HEK293 (cell line): ENCODE results near the gene RBM45.

Experiments used
- BCL11A ChIP-seq: fragments of 450-650 bp; formaldehyde crosslinking; IDR thresholded peaks from 2 replicates; pipeline ENCODE4 v1.5.1; 2016; ENCODE audit warnings: low read depth, missing biosample characterization, missing genetic modification characterization
- BCL11B ChIP-seq: fragments of 450-650 bp; formaldehyde crosslinking; IDR thresholded peaks from 2 replicates; pipeline ENCODE4 v1.5.1; 2016; ENCODE audit warnings: low read depth, missing biosample characterization, missing genetic modification characterization
- GLI2 ChIP-seq: fragments of 450-650 bp; formaldehyde crosslinking; IDR thresholded peaks from 2 replicates; pipeline ENCODE4; 2017; ENCODE audit warnings: missing biosample characterization, missing genetic modification characterization, low read depth, borderline replicate concordance
- GLIS1 ChIP-seq: fragments of 450-650 bp; formaldehyde crosslinking; IDR thresholded peaks from 2 replicates; pipeline ENCODE4 v1.5.1; 2016; ENCODE audit warnings: missing biosample characterization, missing genetic modification characterization
- HOXD13 ChIP-seq: sonication (generic); formaldehyde crosslinking; IDR thresholded peaks from 2 replicates; pipeline ENCODE4 v1.8.0; 2022; ENCODE audit warnings: missing genetic modification reagents, borderline replicate concordance
- KLF16 ChIP-seq: fragments of 450-650 bp; formaldehyde crosslinking; IDR thresholded peaks from 2 replicates; pipeline ENCODE4 v1.5.1; 2017; ENCODE audit warnings: missing biosample characterization, missing genetic modification characterization
- KLF8 ChIP-seq: fragments of 450-650 bp; formaldehyde crosslinking; IDR thresholded peaks from 2 replicates; pipeline ENCODE4 v1.5.1; 2016; ENCODE audit warnings: missing biosample characterization, missing genetic modification characterization
- YY2 ChIP-seq: fragments of 450-650 bp; formaldehyde crosslinking; IDR thresholded peaks from 2 replicates; pipeline ENCODE4 v1.5.1; 2016; ENCODE audit warnings: missing biosample characterization, missing genetic modification characterization
- ZFP37 ChIP-seq: fragments of 450-650 bp; formaldehyde crosslinking; IDR thresholded peaks from 2 replicates; pipeline ENCODE4 v1.5.1; 2016; ENCODE audit warnings: missing biosample characterization, missing genetic modification characterization
- ZNF112 ChIP-seq: fragments of 450-650 bp; formaldehyde crosslinking; IDR thresholded peaks from 2 replicates; pipeline ENCODE4 v1.5.0; 2017; ENCODE audit warnings: missing biosample characterization, missing genetic modification characterization
- ZNF114 ChIP-seq: fragments of 450-650 bp; formaldehyde crosslinking; IDR thresholded peaks from 2 replicates; pipeline ENCODE4 v1.5.0; 2017; ENCODE audit warnings: missing biosample characterization, missing genetic modification characterization
- ZNF121 ChIP-seq: fragments of 450-650 bp; formaldehyde crosslinking; IDR thresholded peaks from 2 replicates; pipeline ENCODE4 v1.5.1; 2016; ENCODE audit warnings: missing biosample characterization, missing genetic modification characterization
- ZNF140 ChIP-seq: fragments of 450-650 bp; formaldehyde crosslinking; IDR thresholded peaks from 2 replicates; pipeline ENCODE4 v1.5.1; 2016; ENCODE audit warnings: missing biosample characterization, missing genetic modification characterization
- ZNF175 ChIP-seq: fragments of 450-650 bp; formaldehyde crosslinking; IDR thresholded peaks from 2 replicates; pipeline ENCODE4 v1.5.1; 2016; ENCODE audit warnings: missing biosample characterization, missing genetic modification characterization
- ZNF19 ChIP-seq: fragments of 450-650 bp; formaldehyde crosslinking; IDR thresholded peaks from 2 replicates; pipeline ENCODE4; 2016; ENCODE audit warnings: missing biosample characterization, missing genetic modification characterization, low read depth
- ZNF2 ChIP-seq: fragments of 450-650 bp; formaldehyde crosslinking; IDR thresholded peaks from 2 replicates; pipeline ENCODE4 v1.5.1; 2016; ENCODE audit warnings: missing biosample characterization, missing genetic modification characterization
- ZNF324 ChIP-seq: fragments of 450-650 bp; formaldehyde crosslinking; IDR thresholded peaks from 2 replicates; pipeline ENCODE4 v1.5.1; 2016; ENCODE audit warnings: missing biosample characterization, missing genetic modification characterization
- ZNF366 ChIP-seq: fragments of 450-650 bp; formaldehyde crosslinking; conservative IDR thresholded peaks from 2 replicates; pipeline ENCODE4 v1.5.1; 2016; ENCODE audit warnings: missing biosample characterization, missing genetic modification characterization
- ZNF423 ChIP-seq: fragments of 450-650 bp; formaldehyde crosslinking; IDR thresholded peaks from 2 replicates; pipeline ENCODE4 v1.5.1; 2016; ENCODE audit warnings: missing biosample characterization, missing genetic modification characterization
- ZNF433 ChIP-seq: fragments of 450-650 bp; formaldehyde crosslinking; IDR thresholded peaks from 2 replicates; pipeline ENCODE4 v1.5.1; 2016; ENCODE audit warnings: missing biosample characterization, missing genetic modification characterization, low read depth
- ZNF548 ChIP-seq: fragments of 450-650 bp; formaldehyde crosslinking; IDR thresholded peaks from 2 replicates; pipeline ENCODE4 v1.5.1; 2016; ENCODE audit warnings: missing biosample characterization, missing genetic modification characterization
- ZNF600 ChIP-seq: fragments of 450-650 bp; formaldehyde crosslinking; IDR thresholded peaks from 2 replicates; pipeline ENCODE4 v1.5.1; 2016; ENCODE audit warnings: missing biosample characterization, missing genetic modification characterization
- ZNF621 ChIP-seq: fragments of 450-650 bp; formaldehyde crosslinking; IDR thresholded peaks from 2 replicates; pipeline ENCODE4 v1.5.1; 2017; ENCODE audit warnings: missing biosample characterization, missing genetic modification characterization
- ZNF629 ChIP-seq: fragments of 450-650 bp; formaldehyde crosslinking; IDR thresholded peaks from 2 replicates; pipeline ENCODE4 v1.5.1; 2017; ENCODE audit warnings: missing biosample characterization, missing genetic modification characterization
- ZNF776 ChIP-seq: fragments of 450-650 bp; formaldehyde crosslinking; IDR thresholded peaks from 2 replicates; pipeline ENCODE4 v1.5.0; 2017; ENCODE audit warnings: missing biosample characterization, missing genetic modification characterization, borderline replicate concordance
- ZNF843 ChIP-seq: fragments of 450-650 bp; formaldehyde crosslinking; IDR thresholded peaks from 2 replicates; pipeline ENCODE4 v1.5.1; 2016; ENCODE audit warnings: missing biosample characterization, missing genetic modification characterization
- ZSCAN23 ChIP-seq: fragments of 450-650 bp; formaldehyde crosslinking; IDR thresholded peaks from 2 replicates; pipeline ENCODE4 v1.5.1; 2016; ENCODE audit warnings: missing biosample characterization, missing genetic modification characterization
- TF ChIP-seq, protein P1 (sequence below): fragments of 450-650 bp; formaldehyde crosslinking; IDR thresholded peaks from 2 replicates; pipeline ENCODE4 v1.5.1; 2016; ENCODE audit warnings: missing biosample characterization, missing genetic modification characterization
- TF ChIP-seq, protein P2 (sequence below): sonication (generic); formaldehyde crosslinking; IDR thresholded peaks from 2 replicates; pipeline ENCODE4 v1.8.1; 2022; ENCODE audit warnings: mild to moderate bottlenecking, moderate library complexity, missing genetic modification reagents
- TF ChIP-seq, protein P3 (sequence below): fragments of 450-650 bp; formaldehyde crosslinking; IDR thresholded peaks from 2 replicates; pipeline ENCODE4 v1.5.1; 2017; ENCODE audit warnings: missing biosample characterization, missing genetic modification characterization
- TF ChIP-seq, protein P4 (sequence below): fragments of 450-650 bp; formaldehyde crosslinking; IDR thresholded peaks from 2 replicates; pipeline ENCODE4 v1.5.1; 2017; ENCODE audit warnings: missing biosample characterization, missing genetic modification characterization
- TF ChIP-seq, protein P5 (sequence below): fragments of 450-650 bp; formaldehyde crosslinking; IDR thresholded peaks from 2 replicates; pipeline ENCODE4 v1.5.1; 2016; ENCODE audit warnings: missing biosample characterization, missing genetic modification characterization

Gene RBM45

DNA sequence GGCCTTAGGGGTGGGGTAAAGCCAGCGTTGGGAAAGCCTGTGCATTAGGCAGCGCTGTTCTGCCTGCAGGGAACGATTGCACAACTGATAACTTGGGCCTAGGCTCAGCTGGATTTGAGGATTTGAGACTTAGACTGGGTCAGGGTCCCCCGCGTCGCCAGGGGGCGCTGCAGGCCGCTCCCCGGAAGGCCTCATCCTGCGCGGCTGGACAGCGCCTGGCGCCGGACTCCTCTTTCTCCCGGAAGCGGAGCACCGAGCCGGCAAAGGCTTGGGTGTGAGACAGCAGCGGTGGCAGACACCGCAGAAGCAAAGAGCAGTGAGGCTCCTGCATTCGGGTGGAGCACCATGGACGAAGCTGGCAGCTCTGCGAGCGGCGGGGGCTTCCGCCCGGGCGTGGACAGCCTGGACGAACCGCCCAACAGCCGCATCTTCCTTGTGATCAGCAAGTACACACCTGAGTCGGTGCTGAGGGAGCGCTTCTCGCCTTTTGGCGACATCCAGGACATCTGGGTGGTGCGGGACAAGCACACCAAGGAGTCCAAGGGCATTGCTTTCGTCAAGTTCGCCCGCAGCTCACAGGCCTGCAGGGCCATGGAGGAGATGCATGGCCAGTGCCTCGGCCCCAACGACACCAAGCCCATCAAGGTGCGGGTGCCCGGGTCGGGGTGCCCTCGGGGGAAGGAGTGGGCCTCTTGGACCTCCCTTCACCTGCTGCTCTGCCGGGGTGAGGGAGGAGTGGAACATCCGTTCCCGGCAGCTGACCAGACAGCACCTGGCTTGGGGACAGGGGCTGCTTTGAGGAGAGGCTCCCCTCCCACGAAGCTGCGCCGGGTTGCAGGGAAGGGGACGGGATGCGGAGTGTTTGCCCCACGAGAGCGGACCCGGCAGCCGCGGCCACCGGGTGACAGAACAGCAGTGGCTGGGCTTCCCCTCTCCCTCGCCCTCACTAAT, at the start of gene RBM45 (continued):
- TF ChIP-seq ZNF621 (tag by site-specific recombination): no peak
- TF ChIP-seq ZSCAN23 (tag by site-specific recombination): no peak
- no peak for TF ChIP-seq ZNF433 (tag by site-specific recombination)
- TF ChIP-seq ZNF548 (tag by site-specific recombination): no peak
- peak; percentile 89 for TF ChIP-seq ZNF600 (tag by site-specific recombination)
- TF ChIP-seq, protein P1, sequence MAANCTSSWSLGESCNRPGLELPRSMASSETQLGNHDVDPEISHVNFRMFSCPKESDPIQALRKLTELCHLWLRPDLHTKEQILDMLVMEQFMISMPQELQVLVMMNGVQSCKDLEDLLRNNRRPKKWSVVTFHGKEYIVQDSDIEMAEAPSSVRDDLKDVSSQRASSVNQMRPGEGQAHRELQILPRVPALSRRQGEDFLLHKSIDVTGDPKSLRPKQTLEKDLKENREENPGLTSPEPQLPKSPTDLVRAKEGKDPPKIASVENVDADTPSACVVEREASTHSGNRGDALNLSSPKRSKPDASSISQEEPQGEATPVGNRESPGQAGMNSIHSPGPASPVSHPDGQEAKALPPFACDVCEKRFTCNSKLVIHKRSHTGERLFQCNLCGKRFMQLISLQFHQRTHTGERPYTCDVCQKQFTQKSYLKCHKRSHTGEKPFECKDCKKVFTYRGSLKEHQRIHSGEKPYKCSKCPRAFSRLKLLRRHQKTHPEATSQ: 0 out of 2 replicates have a peak, but pooled peaks have one; percentile 57
- TF ChIP-seq ZNF114 (tag by site-specific recombination): no peak
- TF ChIP-seq, protein P2, sequence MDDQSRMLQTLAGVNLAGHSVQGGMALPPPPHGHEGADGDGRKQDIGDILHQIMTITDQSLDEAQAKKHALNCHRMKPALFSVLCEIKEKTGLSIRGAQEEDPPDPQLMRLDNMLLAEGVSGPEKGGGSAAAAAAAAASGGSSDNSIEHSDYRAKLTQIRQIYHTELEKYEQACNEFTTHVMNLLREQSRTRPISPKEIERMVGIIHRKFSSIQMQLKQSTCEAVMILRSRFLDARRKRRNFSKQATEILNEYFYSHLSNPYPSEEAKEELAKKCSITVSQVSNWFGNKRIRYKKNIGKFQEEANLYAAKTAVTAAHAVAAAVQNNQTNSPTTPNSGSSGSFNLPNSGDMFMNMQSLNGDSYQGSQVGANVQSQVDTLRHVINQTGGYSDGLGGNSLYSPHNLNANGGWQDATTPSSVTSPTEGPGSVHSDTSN (CRISPR knock-in tag): 0 out of 2 replicates have a peak, but pooled peaks have one; percentile 29
- TF ChIP-seq YY2 (tag by site-specific recombination): 0 out of 2 replicates have a peak, but pooled peaks have one; percentile 40
- TF ChIP-seq ZNF112 (tag by site-specific recombination): no peak
- peak; percentile 75 for TF ChIP-seq ZNF2 (tag by site-specific recombination)
- TF ChIP-seq KLF16 (tag by site-specific recombination): 0 out of 2 replicates have a peak, but pooled peaks have one; percentile 13
- 0 out of 2 replicates have a peak, but pooled peaks have one; percentile 18 for TF ChIP-seq ZNF843
- TF ChIP-seq ZFP37 (tag by site-specific recombination): no peak; the same call in none of the 2 replicates
- TF ChIP-seq, protein P3, sequence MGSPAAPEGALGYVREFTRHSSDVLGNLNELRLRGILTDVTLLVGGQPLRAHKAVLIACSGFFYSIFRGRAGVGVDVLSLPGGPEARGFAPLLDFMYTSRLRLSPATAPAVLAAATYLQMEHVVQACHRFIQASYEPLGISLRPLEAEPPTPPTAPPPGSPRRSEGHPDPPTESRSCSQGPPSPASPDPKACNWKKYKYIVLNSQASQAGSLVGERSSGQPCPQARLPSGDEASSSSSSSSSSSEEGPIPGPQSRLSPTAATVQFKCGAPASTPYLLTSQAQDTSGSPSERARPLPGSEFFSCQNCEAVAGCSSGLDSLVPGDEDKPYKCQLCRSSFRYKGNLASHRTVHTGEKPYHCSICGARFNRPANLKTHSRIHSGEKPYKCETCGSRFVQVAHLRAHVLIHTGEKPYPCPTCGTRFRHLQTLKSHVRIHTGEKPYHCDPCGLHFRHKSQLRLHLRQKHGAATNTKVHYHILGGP (tag by site-specific recombination): no peak
- TF ChIP-seq, protein P4, sequence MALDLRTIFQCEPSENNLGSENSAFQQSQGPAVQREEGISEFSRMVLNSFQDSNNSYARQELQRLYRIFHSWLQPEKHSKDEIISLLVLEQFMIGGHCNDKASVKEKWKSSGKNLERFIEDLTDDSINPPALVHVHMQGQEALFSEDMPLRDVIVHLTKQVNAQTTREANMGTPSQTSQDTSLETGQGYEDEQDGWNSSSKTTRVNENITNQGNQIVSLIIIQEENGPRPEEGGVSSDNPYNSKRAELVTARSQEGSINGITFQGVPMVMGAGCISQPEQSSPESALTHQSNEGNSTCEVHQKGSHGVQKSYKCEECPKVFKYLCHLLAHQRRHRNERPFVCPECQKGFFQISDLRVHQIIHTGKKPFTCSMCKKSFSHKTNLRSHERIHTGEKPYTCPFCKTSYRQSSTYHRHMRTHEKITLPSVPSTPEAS (tag by site-specific recombination): no peak
- TF ChIP-seq ZNF175: no peak
- TF ChIP-seq GLIS1 (tag by site-specific recombination): peak; percentile 34; the same call in 1 of the 2 replicates
- peak; percentile 73 for TF ChIP-seq BCL11B (tag by site-specific recombination)
- peak; percentile 66 for TF ChIP-seq ZNF629
- no peak for TF ChIP-seq ZNF140 (tag by site-specific recombination)
- TF ChIP-seq ZNF121 (tag by site-specific recombination): no peak
- no peak for TF ChIP-seq ZNF19 (tag by site-specific recombination)
- TF ChIP-seq ZNF324 (tag by site-specific recombination): peak; percentile 62; the same call in 1 of the 2 replicates
- peak; percentile 81 for TF ChIP-seq BCL11A (tag by site-specific recombination)
- TF ChIP-seq, protein P5, sequence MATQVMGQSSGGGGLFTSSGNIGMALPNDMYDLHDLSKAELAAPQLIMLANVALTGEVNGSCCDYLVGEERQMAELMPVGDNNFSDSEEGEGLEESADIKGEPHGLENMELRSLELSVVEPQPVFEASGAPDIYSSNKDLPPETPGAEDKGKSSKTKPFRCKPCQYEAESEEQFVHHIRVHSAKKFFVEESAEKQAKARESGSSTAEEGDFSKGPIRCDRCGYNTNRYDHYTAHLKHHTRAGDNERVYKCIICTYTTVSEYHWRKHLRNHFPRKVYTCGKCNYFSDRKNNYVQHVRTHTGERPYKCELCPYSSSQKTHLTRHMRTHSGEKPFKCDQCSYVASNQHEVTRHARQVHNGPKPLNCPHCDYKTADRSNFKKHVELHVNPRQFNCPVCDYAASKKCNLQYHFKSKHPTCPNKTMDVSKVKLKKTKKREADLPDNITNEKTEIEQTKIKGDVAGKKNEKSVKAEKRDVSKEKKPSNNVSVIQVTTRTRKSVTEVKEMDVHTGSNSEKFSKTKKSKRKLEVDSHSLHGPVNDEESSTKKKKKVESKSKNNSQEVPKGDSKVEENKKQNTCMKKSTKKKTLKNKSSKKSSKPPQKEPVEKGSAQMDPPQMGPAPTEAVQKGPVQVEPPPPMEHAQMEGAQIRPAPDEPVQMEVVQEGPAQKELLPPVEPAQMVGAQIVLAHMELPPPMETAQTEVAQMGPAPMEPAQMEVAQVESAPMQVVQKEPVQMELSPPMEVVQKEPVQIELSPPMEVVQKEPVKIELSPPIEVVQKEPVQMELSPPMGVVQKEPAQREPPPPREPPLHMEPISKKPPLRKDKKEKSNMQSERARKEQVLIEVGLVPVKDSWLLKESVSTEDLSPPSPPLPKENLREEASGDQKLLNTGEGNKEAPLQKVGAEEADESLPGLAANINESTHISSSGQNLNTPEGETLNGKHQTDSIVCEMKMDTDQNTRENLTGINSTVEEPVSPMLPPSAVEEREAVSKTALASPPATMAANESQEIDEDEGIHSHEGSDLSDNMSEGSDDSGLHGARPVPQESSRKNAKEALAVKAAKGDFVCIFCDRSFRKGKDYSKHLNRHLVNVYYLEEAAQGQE (tag by site-specific recombination): peak; percentile 99
- no peak; the same call in 1 of the 2 replicates for TF ChIP-seq ZNF366 (tag by site-specific recombination)
- peak; percentile 87 for TF ChIP-seq KLF8 (tag by site-specific recombination)
- TF ChIP-seq ZNF776 (tag by site-specific recombination): no peak
- no peak for TF ChIP-seq HOXD13 (CRISPR knock-in tag)
- TF ChIP-seq GLI2 (tag by site-specific recombination): no peak
- no peak for TF ChIP-seq ZNF423
